Fibroblast of lung (primary cell): ENCODE data around the gene ZNF132. TPM values are rescaled to one million over a fixed set of nuclear protein-coding genes. Genes with fewer than 3 reads are reported as not detected.
A peak's percentile ranks its signal among the peaks of the same experiment; 100 is the strongest.

Experiments used
- DNase-seq, 2 donors: peaks; one replicate each; pipeline versions ENCODE4 v3.0.0 to v3.0.0-alpha.2; 2010; ENCODE audit warnings: low read depth in 2 of 2
- H2AFZ ChIP-seq: 2 replicates; pipeline ENCODE4 v1.5.1; 2012; ENCODE audit warnings: low read length, control low read depth, inconsistent platforms
- H3K27ac ChIP-seq: 2 replicates; pipeline ENCODE4 v1.5.1; 2011; ENCODE audit warnings: low read length, control low read depth; ENCODE audit not compliant: insufficient read depth
- H3K27me3 ChIP-seq: 2 replicates; pipeline ENCODE4 v1.5.1; 2011; ENCODE audit warnings: mild to moderate bottlenecking, low read length; ENCODE audit not compliant: control insufficient read depth, insufficient read depth
- H3K36me3 ChIP-seq: 2 replicates; pipeline ENCODE4 v1.5.1; 2011; ENCODE audit warnings: low read length; ENCODE audit not compliant: control insufficient read depth, insufficient read depth
- H3K4me1 ChIP-seq: 2 replicates; pipeline ENCODE4 v1.5.1; 2011; ENCODE audit warnings: low read length; ENCODE audit not compliant: control insufficient read depth, insufficient read depth; ENCODE audit errors: extremely low read depth
- H3K4me2 ChIP-seq: 2 replicates; pipeline ENCODE4 v1.5.1; 2011; ENCODE audit warnings: low read length, control low read depth; ENCODE audit not compliant: insufficient read depth; ENCODE audit errors: extremely low read depth
- H3K4me3 ChIP-seq, 4 experiments: fragments of 200-600 bp in 1 of 4; sonication (generic) in 1 of 4; replicated peaks in 1 of 4; 2 replicates each; pipeline ENCODE4 v1.5.1; 2011 to 2016; ENCODE audit warnings: low read length in 4 of 4, low read depth in 3 of 4, mild to moderate bottlenecking in 3 of 4, control low read depth in 2 of 4, inconsistent platforms in 1 of 4, mixed read lengths in 1 of 4; ENCODE audit not compliant: insufficient read depth in 1 of 4; ENCODE audit errors: control extremely low read depth in 1 of 4
- H3K79me2 ChIP-seq: 2 replicates; pipeline ENCODE4 v1.5.1; 2012; ENCODE audit warnings: mild to moderate bottlenecking, low read length, inconsistent platforms; ENCODE audit not compliant: control insufficient read depth, insufficient read depth
- H3K9ac ChIP-seq: 2 replicates; pipeline ENCODE4 v1.5.1; 2011; ENCODE audit warnings: mild to moderate bottlenecking, low read length, control low read depth; ENCODE audit not compliant: insufficient read depth
- H3K9me3 ChIP-seq: 2 replicates; pipeline ENCODE4 v1.5.1; 2012; ENCODE audit warnings: low read depth, low read length; ENCODE audit not compliant: control insufficient read depth, insufficient read depth
- H4K20me1 ChIP-seq: 2 replicates; pipeline ENCODE4 v1.5.1; 2011; ENCODE audit warnings: low read length; ENCODE audit not compliant: control insufficient read depth, insufficient read depth; ENCODE audit errors: extremely low read depth
- CTCF ChIP-seq, 2 donors: IDR thresholded peaks in 1 of 2; conservative IDR thresholded peaks in 1 of 2; 1 replicate in 1 of 2; 2 replicates in 1 of 2; pipeline ENCODE4 v1.5.1; 2011 to 2012; ENCODE audit warnings: low read length in 2 of 2, control low read depth in 1 of 2, inconsistent platforms in 1 of 2, low read depth in 1 of 2, mild to moderate bottlenecking in 1 of 2
- EZH2 ChIP-seq: IDR thresholded peaks from 2 replicates; pipeline ENCODE4 v1.5.1; 2012; ENCODE audit warnings: low read length, control low read depth, mild to moderate bottlenecking; ENCODE audit errors: missing control alignments
- polyA plus RNA-seq, 2 donors: library from polyadenylated mRNA; depleted of rRNA in 1 of 2; stranded (reverse) in 1 of 2; unstranded in 1 of 2; fragments of >200 nt; gene quantifications; 2 replicates each; pipeline ENCODE4 v1.2.1, GENCODE V29; 2011 to 2012; ENCODE audit warnings: missing spikeins in 1 of 2
- total RNA-seq: library from RNA; depleted of rRNA; stranded (reverse); fragments of >200 nt; gene quantifications from 2 replicates; pipeline ENCODE4 v1.2.1, GENCODE V29; 2014

Gene ZNF132
- total and polyA plus RNA-seq, 2 donors (not counting 1 experiment from before 2014, with no cell fraction given) = 4.1 to 14.5 TPM

- no peak overlapping the region for H3K4me3 ChIP-seq
- no peaks in the 10 kb centered on the region for H3K27me3 ChIP-seq
- peak overlapping the region; percentile 8 for H3K4me2 ChIP-seq
- H3K79me2 ChIP-seq = peaks cover 3% of the 10 kb centered on the region
- no peak overlapping the region for H3K27ac ChIP-seq
- no peak for TF ChIP-seq CTCF (conservative IDR thresholded peaks at IDR 0.05 in 1 of 2, IDR thresholded peaks at IDR 0.05 in 1 of 2; ENCODE audit: low read depth in 1 of 2, low read length in 2 of 2)
- no peak for TF ChIP-seq EZH2
- peaks cover 4% of the 10 kb centered on the region for H3K4me1 ChIP-seq
- H3K36me3 ChIP-seq = peaks cover 21% of the 10 kb centered on the region
- H3K9me3 ChIP-seq = no peaks in the 10 kb centered on the region
- no peak overlapping the region for H3K9ac ChIP-seq
- DNase-seq = no peak
- no peak overlapping the region for H2AFZ ChIP-seq
- H4K20me1 ChIP-seq = no peaks in the 10 kb centered on the region
Observed at GRCh38 chr19:58395979-58396627, 43.9 kb downstream of the ZNF132 start.

GRCh38 chr19:58395220-58395978 is 44.6 kb downstream of the ZNF132 start, which contains the start of gene RNF225:
TSS of gene RNF225 (plus strand) at chr19:58395656. CDS start at chr19:58396090, 434 bp downstream.
- peaks cover 21% of the 10 kb centered on the region for H3K36me3 ChIP-seq
- TF ChIP-seq CTCF (conservative IDR thresholded peaks at IDR 0.05 in 1 of 2, IDR thresholded peaks at IDR 0.05 in 1 of 2; ENCODE audit: low read depth in 1 of 2, low read length in 2 of 2) = no peak
- TF ChIP-seq EZH2 = no peak
- H3K4me1 ChIP-seq = no peaks in the 10 kb centered on the region
- no peaks in the 10 kb centered on the region for H4K20me1 ChIP-seq
- no peak within 1 kb of the TSS for H3K27ac ChIP-seq
- no peak for DNase-seq
- H3K4me2 ChIP-seq = peak within 1 kb of the TSS; percentile 8
- no peak within 1 kb of the TSS for H2AFZ ChIP-seq
- no peak within 1 kb of the TSS for H3K9ac ChIP-seq
- no peak within 1 kb of the TSS for H3K4me3 ChIP-seq
- no peaks in the 10 kb centered on the region for H3K27me3 ChIP-seq
- H3K79me2 ChIP-seq = peaks cover 9% of the 10 kb centered on the region
- no peaks in the 10 kb centered on the region for H3K9me3 ChIP-seq

GRCh38 chr19:58394821-58395219 is 45.1 kb downstream of the ZNF132 start:
- H3K4me3 ChIP-seq = no peak overlapping the region
- peaks cover 11% of the 10 kb centered on the region for H3K79me2 ChIP-seq
- H3K27me3 ChIP-seq = no peaks in the 10 kb centered on the region
- no peak for TF ChIP-seq EZH2
- no peak for DNase-seq
- no peak overlapping the region for H3K4me2 ChIP-seq
- H3K9ac ChIP-seq = no peak overlapping the region
- H3K27ac ChIP-seq = no peak overlapping the region
- peaks cover 21% of the 10 kb centered on the region for H3K36me3 ChIP-seq
- H3K9me3 ChIP-seq = no peaks in the 10 kb centered on the region
- no peaks in the 10 kb centered on the region for H4K20me1 ChIP-seq
- H2AFZ ChIP-seq = no peak overlapping the region
- H3K4me1 ChIP-seq = no peaks in the 10 kb centered on the region
